HCT116 (cell line): Measurements from ENCODE around the gene KAZN. TPM values are rescaled to one million over a fixed set of nuclear protein-coding genes. Genes with fewer than 3 reads are reported as not detected.

Experiments used
- ATAC-seq: fragments of 200-7000 bp; cut with Tn5 transposase; 2 replicates; pipeline ENCODE4 v1.9.1; 2020; ENCODE audit warnings: mild to moderate bottlenecking, moderate library complexity
- BruUV-seq: library from RNA; stranded (reverse); fragments of 400-500 nt; replicated peaks from 2 replicates; lab custom pipeline; 2021; lab: Mats Ljungman, UMichigan
- CTCF ChIA-PET: fragments of 300-600 bp; sonication (Branson Sonifier 250); formaldehyde crosslinking; loops from one replicate; lab custom pipeline; 2021; ENCODE audit warnings: antibody characterized with exemption; lab: Charles Lee
- POLR2A ChIA-PET: fragments of 300-600, 350-600 bp; sonication (Branson Sonifier 250); formaldehyde crosslinking; loops from one replicate; lab custom pipeline; 2021; ENCODE audit warnings: antibody characterized with exemption; lab: Charles Lee
- RAD21 ChIA-PET, 2 experiments: fragments of 300-600 bp; sonication (Branson Sonifier 250); formaldehyde crosslinking; loops; one replicate each; lab custom pipeline; 2023; ENCODE audit warnings: low total read pairs in 2 of 2; ENCODE audit not compliant: uncharacterized antibody in 2 of 2, unreplicated experiment in 2 of 2, low non-redundant PET in 1 of 2; lab: Charles Lee
- DNase-seq: peaks from one replicate; pipeline ENCODE4 v3.0.0-alpha.2; 2010; ENCODE audit warnings: low read depth, low spot score
- H2AFZ ChIP-seq: fragments of 200-600 bp; shearing (Covaris generic), sonication (generic); 2 replicates; pipeline ENCODE4 v1.6.1; 2017; ENCODE audit warnings: low read depth, mixed run types, mixed read lengths, antibody characterized with exemption, low read length; ENCODE audit not compliant: poor library complexity, severe bottlenecking
- H3K27ac ChIP-seq: 2 replicates; pipeline ENCODE4 v1.5.1; 2012; ENCODE audit warnings: low read depth, low read length
- H3K27me3 ChIP-seq: fragments of 200-600 bp; sonication (generic); 2 replicates; pipeline ENCODE4 v1.6.1; 2016; ENCODE audit warnings: mixed run types, low read length, mixed read lengths; ENCODE audit not compliant: insufficient read depth
- H3K36me3 ChIP-seq, 2 experiments: fragments of 200-500 bp in 1 of 2; fragments of 200-600 bp in 1 of 2; sonication (Bioruptor generic) in 1 of 2; sonication (generic) in 1 of 2; 2 replicates each; pipeline versions ENCODE4 v1.5.1 to v1.6.1; 2014 to 2016; ENCODE audit warnings: low read length in 2 of 2, inconsistent platforms in 1 of 2, mixed read lengths in 1 of 2, mixed run types in 1 of 2; ENCODE audit not compliant: insufficient read depth in 2 of 2, control insufficient read depth in 1 of 2
- H3K4me1 ChIP-seq, 2 experiments: fragments of 200-600 bp in 1 of 2; sonication (generic) in 1 of 2; 2 replicates each; pipeline versions ENCODE4 v1.5.1 to v1.6.1; 2012 to 2017; ENCODE audit warnings: low read length in 2 of 2, inconsistent platforms in 1 of 2, mild to moderate bottlenecking in 1 of 2, mixed read lengths in 1 of 2, mixed run types in 1 of 2, moderate library complexity in 1 of 2; ENCODE audit not compliant: insufficient read depth in 2 of 2, control insufficient read depth in 1 of 2
- H3K4me2 ChIP-seq: fragments of 200-600 bp; sonication (generic); 2 replicates; pipeline ENCODE4 v1.6.1; 2017; ENCODE audit warnings: mixed run types, low read length, mixed read lengths
- H3K4me3 ChIP-seq, 2 experiments: fragments of 200-600 bp in 1 of 2; sonication (generic) in 1 of 2; replicated peaks in 1 of 2; 2 replicates each; pipeline ENCODE4 v1.5.1; 2011 to 2016; ENCODE audit warnings: low read length in 2 of 2, control low read depth in 1 of 2, low read depth in 1 of 2, mild to moderate bottlenecking in 1 of 2, mixed read lengths in 1 of 2, mixed run types in 1 of 2
- H3K79me2 ChIP-seq: fragments of 200-600 bp; sonication (generic); 2 replicates; pipeline ENCODE4 v1.6.1; 2017; ENCODE audit warnings: mild to moderate bottlenecking, mixed run types, low read length, moderate library complexity, mixed read lengths; ENCODE audit not compliant: insufficient read depth
- H3K9ac ChIP-seq: fragments of 200-600 bp; sonication (generic); 2 replicates; pipeline ENCODE4 v1.6.1; 2016; ENCODE audit warnings: low read length, mixed read lengths
- H3K9me2 ChIP-seq: fragments of 200-600 bp; sonication (generic), shearing (Covaris generic); 2 replicates; pipeline ENCODE4 v1.6.1; 2017; ENCODE audit warnings: mixed run types, mild to moderate bottlenecking, moderate library complexity; ENCODE audit not compliant: insufficient read depth
- H3K9me3 ChIP-seq, 2 experiments: fragments of 200-500 bp in 1 of 2; fragments of 200-600 bp in 1 of 2; sonication (Bioruptor generic) in 1 of 2; sonication (generic) in 1 of 2; 2 replicates each; pipeline ENCODE4 v1.6.1; 2014 to 2017; ENCODE audit warnings: low read length in 2 of 2, mixed read lengths in 2 of 2, inconsistent platforms in 1 of 2, low read depth in 1 of 2, mild to moderate bottlenecking in 1 of 2, mixed run types in 1 of 2, moderate library complexity in 1 of 2; ENCODE audit not compliant: control insufficient read depth in 1 of 2, insufficient read depth in 1 of 2
- H4K20me1 ChIP-seq: fragments of 200-600 bp; sonication (generic), shearing (Covaris generic); 2 replicates; pipeline ENCODE4 v1.6.1; 2017; ENCODE audit warnings: mixed run types, mild to moderate bottlenecking, moderate library complexity; ENCODE audit not compliant: insufficient read depth
- CEBPB ChIP-seq: IDR thresholded peaks from 2 replicates; pipeline ENCODE4 v1.6.1; 2012; ENCODE audit warnings: low read depth
- EGR1 ChIP-seq: IDR thresholded peaks from 2 replicates; pipeline ENCODE4 v1.6.1; 2012; ENCODE audit warnings: low read depth
- ELF1 ChIP-seq: IDR thresholded peaks from 2 replicates; pipeline ENCODE4 v1.6.1; 2012; ENCODE audit warnings: low read depth, borderline replicate concordance
- EZH2phosphoT487 ChIP-seq: fragments of 200-600 bp; IDR thresholded peaks from 2 replicates; pipeline ENCODE4 v1.6.1; 2018; ENCODE audit warnings: antibody characterized with exemption, borderline replicate concordance
- FOSL1 ChIP-seq: IDR thresholded peaks from 2 replicates; pipeline ENCODE4 v1.6.1; 2012; ENCODE audit warnings: low read depth
- JUND ChIP-seq: IDR thresholded peaks from 2 replicates; pipeline ENCODE4 v1.6.1; 2012
- POLR2A ChIP-seq: IDR thresholded peaks from 2 replicates; pipeline ENCODE4 v1.7.0; 2011; ENCODE audit warnings: borderline replicate concordance; ENCODE audit not compliant: insufficient read depth, insufficient read length; ENCODE audit errors: extremely low read depth
- POLR2AphosphoS5 ChIP-seq: IDR thresholded peaks from 2 replicates; pipeline ENCODE4 v1.6.1; 2011; ENCODE audit warnings: mild to moderate bottlenecking, low read depth, low read length, moderate library complexity
- RAD21 ChIP-seq: IDR thresholded peaks from 2 replicates; pipeline ENCODE4 v1.6.1; 2012; ENCODE audit warnings: low read depth, mild to moderate bottlenecking
- SRF ChIP-seq: IDR thresholded peaks from 2 replicates; pipeline ENCODE4 v1.6.1; 2012; ENCODE audit warnings: low read depth
- TCF7L2 ChIP-seq: IDR thresholded peaks from 2 replicates; pipeline ENCODE4 v1.7.0; 2011; ENCODE audit warnings: borderline replicate concordance, inconsistent platforms; ENCODE audit not compliant: insufficient read depth, insufficient read length; ENCODE audit errors: extremely low read depth
- YY1 ChIP-seq: IDR thresholded peaks from 2 replicates; pipeline ENCODE4 v1.6.1; 2011; ENCODE audit warnings: low read length, low read depth, moderate library complexity, mild to moderate bottlenecking; ENCODE audit not compliant: insufficient replicate concordance; ENCODE audit errors: extremely low read depth
- ZFX ChIP-seq: fragments of 450-650 bp; IDR thresholded peaks from 2 replicates; pipeline ENCODE4 v1.6.1; 2017
- intact Hi-C: fragments of 100-400 bp; cut with micrococcal nuclease; formaldehyde crosslinking; loops from 2 replicates; pipeline ENCODE4 v1.10.0; 2022
- total RNA-seq: library from RNA; stranded (reverse); gene quantifications from one replicate; pipeline ENCODE4 v1.2.1, GENCODE V29; 2021; ENCODE audit not compliant: unreplicated experiment
- TF ChIP-seq, protein P1 (sequence below), 3 experiments: fragments of 200-600 bp in 1 of 3; sonication (generic) in 1 of 3; IDR thresholded peaks in 2 of 3; conservative IDR thresholded peaks in 1 of 3; 2 replicates each; pipeline ENCODE4 v1.5.1; 2012 to 2017; ENCODE audit warnings: low read depth in 2 of 3, low read length in 2 of 3, antibody characterized with exemption in 1 of 3, borderline replicate concordance in 1 of 3, control low read depth in 1 of 3, mild to moderate bottlenecking in 1 of 3, mixed read lengths in 1 of 3, mixed run types in 1 of 3, moderate library complexity in 1 of 3; ENCODE audit not compliant: insufficient read depth in 1 of 3
- TF ChIP-seq, protein P2 (sequence below): IDR thresholded peaks from 2 replicates; pipeline ENCODE4 v1.6.1; 2011; ENCODE audit warnings: mild to moderate bottlenecking, low read length, moderate library complexity; ENCODE audit not compliant: insufficient replicate concordance; ENCODE audit errors: extremely low read depth

The KAZN gene
- total RNA-seq, 1 experiment from 2014 or later: 13.4 TPM

DNA sequence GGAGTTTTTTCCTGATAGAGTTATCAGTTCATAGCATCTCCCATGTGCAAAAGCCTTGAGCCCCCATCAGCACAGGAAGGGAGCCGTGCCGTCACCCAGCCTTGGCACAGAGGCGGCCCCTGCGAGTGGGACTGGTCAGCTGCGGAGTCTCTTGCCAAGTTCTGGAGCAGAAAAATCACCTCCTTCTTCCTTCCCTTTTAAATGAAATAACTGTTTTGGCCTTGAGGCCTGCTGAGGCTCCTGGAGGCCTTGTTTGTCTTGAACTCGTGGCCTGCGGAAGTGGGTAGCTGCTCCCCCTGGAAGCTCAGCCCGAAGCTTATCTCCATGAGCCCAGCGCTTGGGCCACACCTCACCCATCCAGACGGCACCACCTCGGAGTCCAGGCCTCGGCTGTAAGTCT lies 409.4 kb downstream of the KAZN start (continued):
- TF ChIP-seq, protein P1, sequence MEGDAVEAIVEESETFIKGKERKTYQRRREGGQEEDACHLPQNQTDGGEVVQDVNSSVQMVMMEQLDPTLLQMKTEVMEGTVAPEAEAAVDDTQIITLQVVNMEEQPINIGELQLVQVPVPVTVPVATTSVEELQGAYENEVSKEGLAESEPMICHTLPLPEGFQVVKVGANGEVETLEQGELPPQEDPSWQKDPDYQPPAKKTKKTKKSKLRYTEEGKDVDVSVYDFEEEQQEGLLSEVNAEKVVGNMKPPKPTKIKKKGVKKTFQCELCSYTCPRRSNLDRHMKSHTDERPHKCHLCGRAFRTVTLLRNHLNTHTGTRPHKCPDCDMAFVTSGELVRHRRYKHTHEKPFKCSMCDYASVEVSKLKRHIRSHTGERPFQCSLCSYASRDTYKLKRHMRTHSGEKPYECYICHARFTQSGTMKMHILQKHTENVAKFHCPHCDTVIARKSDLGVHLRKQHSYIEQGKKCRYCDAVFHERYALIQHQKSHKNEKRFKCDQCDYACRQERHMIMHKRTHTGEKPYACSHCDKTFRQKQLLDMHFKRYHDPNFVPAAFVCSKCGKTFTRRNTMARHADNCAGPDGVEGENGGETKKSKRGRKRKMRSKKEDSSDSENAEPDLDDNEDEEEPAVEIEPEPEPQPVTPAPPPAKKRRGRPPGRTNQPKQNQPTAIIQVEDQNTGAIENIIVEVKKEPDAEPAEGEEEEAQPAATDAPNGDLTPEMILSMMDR (IDR thresholded peaks at IDR 0.05 in 2 of 3, conservative IDR thresholded peaks at IDR 0.05 in 1 of 3; ENCODE audit: borderline replicate concordance in 1 of 3, insufficient read depth in 1 of 3, low read depth in 2 of 3, low read length in 2 of 3): no peak
- TF ChIP-seq YY1 (no peak), CEBPB (no peak)

DNA sequence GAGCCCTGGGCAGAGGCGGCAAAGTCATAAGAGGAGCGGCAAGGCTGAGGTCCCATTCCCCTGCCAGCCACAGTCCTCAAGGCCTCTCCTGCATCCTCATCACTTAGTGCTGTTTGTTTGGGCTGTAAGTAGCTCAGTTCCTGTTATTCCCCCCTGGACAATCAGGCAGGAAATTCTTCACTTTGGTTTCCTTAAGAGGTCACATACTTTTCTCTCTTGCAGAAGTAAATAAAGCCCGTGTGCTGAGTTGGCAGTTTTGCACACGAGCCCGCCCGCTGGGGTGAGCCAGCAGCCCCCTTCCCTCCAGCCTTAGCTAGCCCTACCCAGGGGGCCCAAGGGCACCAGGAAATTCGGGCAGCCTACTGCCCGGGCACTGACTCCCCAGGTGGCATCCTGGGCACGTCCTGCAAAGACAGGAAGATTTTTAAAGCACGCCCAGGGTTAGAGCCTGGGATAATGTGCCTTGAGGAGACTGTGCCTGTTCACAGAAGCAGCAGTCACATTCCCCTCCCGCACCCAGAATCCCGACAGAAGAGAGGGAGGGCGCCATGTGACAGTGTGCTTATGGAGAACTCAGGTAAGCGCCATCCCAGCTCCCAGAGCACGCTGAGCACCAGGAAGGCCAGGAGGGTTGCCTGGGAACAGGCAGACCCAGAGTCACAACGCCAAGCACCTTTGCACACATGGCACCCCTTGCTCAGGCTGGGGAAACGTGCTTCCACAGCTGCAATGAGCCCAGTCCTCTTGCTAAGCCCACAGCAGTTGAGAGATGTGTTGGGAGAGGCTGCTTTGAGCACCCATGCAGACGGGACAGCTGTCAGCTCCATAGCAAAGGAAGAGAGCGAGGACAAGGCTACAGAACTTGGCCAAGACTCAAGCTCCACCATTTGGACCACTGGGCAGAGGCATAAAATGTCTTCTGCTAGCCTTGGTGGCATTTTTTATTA lies 410.6 kb downstream of the KAZN start:
- peaks cover 0 to 5% of the 10 kb centered on the region in 2 experiments; a peak in 1 of 4 replicates for H3K9me3 ChIP-seq
- H3K4me3 ChIP-seq: no peak overlapping the region
- ChIA-PET RAD21 (no interaction called here), POLR2A (no interaction called here), CTCF (no interaction called here)
- H3K79me2 ChIP-seq: no peaks in the 10 kb centered on the region
- no peaks in the 10 kb centered on the region for H3K4me1 ChIP-seq
- no peaks in the 10 kb centered on the region for H4K20me1 ChIP-seq
- no peak for TF ChIP-seq FOSL1
- TF ChIP-seq POLR2AphosphoS5: no peak
- TF ChIP-seq JUND: no peak
- TF ChIP-seq EZH2phosphoT487: no peak
- TF ChIP-seq ELF1: no peak
- TF ChIP-seq SRF: no peak
- TF ChIP-seq ZFX: no peak
- no peak for TF ChIP-seq TCF7L2
- TF ChIP-seq RAD21: no peak
- TF ChIP-seq POLR2A: no peak
- no peak for TF ChIP-seq EGR1
- TF ChIP-seq, protein P2, sequence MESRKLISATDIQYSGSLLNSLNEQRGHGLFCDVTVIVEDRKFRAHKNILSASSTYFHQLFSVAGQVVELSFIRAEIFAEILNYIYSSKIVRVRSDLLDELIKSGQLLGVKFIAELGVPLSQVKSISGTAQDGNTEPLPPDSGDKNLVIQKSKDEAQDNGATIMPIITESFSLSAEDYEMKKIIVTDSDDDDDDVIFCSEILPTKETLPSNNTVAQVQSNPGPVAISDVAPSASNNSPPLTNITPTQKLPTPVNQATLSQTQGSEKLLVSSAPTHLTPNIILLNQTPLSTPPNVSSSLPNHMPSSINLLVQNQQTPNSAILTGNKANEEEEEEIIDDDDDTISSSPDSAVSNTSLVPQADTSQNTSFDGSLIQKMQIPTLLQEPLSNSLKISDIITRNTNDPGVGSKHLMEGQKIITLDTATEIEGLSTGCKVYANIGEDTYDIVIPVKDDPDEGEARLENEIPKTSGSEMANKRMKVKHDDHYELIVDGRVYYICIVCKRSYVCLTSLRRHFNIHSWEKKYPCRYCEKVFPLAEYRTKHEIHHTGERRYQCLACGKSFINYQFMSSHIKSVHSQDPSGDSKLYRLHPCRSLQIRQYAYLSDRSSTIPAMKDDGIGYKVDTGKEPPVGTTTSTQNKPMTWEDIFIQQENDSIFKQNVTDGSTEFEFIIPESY: no peak
- H3K4me2 ChIP-seq: no peak overlapping the region
- DNase-seq: no peak
- BruUV-seq: no TSS peak
- intact Hi-C loops: no loop called here
- no peak overlapping the region for H3K9ac ChIP-seq
- no peak for ATAC-seq
- H2AFZ ChIP-seq: no peak overlapping the region
- no peak overlapping the region for H3K27ac ChIP-seq
- no peaks in the 10 kb centered on the region for H3K27me3 ChIP-seq
- no peaks in the 10 kb centered on the region for H3K9me2 ChIP-seq
- H3K36me3 ChIP-seq: no peaks in the 10 kb centered on the region
